Left lung (tissue), 10 donors: Measurements from ENCODE around the gene PSMG1. TPM values are rescaled to one million over a fixed set of nuclear protein-coding genes. Genes with fewer than 3 reads are reported as not detected.
A peak's percentile ranks its signal among the peaks of the same experiment; 100 is the strongest.

Source experiments
- ATAC-seq: fragments of 200-7000 bp; cut with Tn5 transposase; one replicate; pipeline ENCODE4 v1.9.1; 2020; ENCODE audit warnings: moderate library complexity
- DNase-seq, 4 donors: peaks; one replicate each; pipeline ENCODE4 v3.0.0-alpha.2; 2013 to 2020
- H3K27ac ChIP-seq, 2 donors: fragments of 200-600 bp; sonication (generic) in 1 of 2; one replicate each; pipeline versions ENCODE4 v1.5.0 to v1.8.0; 2020 to 2021
- H3K27me3 ChIP-seq, 2 donors: fragments of 200-600 bp; sonication (generic) in 1 of 2; one replicate each; pipeline versions ENCODE4 v1.5.0 to v1.8.0; 2020 to 2021
- H3K36me3 ChIP-seq, 2 donors: fragments of 200-600 bp; sonication (generic) in 1 of 2; one replicate each; pipeline versions ENCODE4 v1.5.0 to v1.8.0; 2020 to 2021
- H3K4me1 ChIP-seq, 2 donors: fragments of 200-600 bp; one replicate each; pipeline ENCODE4 v1.8.0; 2021
- H3K4me3 ChIP-seq, 2 donors: fragments of 200-600 bp; sonication (generic) in 1 of 2; one replicate each; pipeline versions ENCODE4 v1.5.0 to v1.8.0; 2020 to 2021; ENCODE audit warnings: mild to moderate bottlenecking in 1 of 2
- H3K9me3 ChIP-seq, 2 donors: fragments of 200-600 bp; sonication (generic) in 1 of 2; one replicate each; pipeline versions ENCODE4 v1.5.0 to v1.8.0; 2020 to 2021
- intact Hi-C, 2 donors: fragments of 100-400 bp; cut with DNase I; formaldehyde crosslinking; loops; one replicate each; pipeline versions ENCODE4 v1.11.2 to v1.14.2; 2022
- polyA plus RNA-seq, 6 donors: library from polyadenylated mRNA; unstranded; fragments of 120-200 nt; gene quantifications; one replicate each; pipeline ENCODE4 v1.2.1, GENCODE V29; 2013; ENCODE audit not compliant: insufficient read length in 6 of 6
- total RNA-seq, 2 donors: library from RNA; stranded (reverse); fragmentation: NEBNext Ultra II Directional; extraction: Animal tissue kit (Norgen Biotek cat#: 25700); gene quantifications; one replicate each; pipeline ENCODE4 v1.2.1, GENCODE V29; 2021
- TF ChIP-seq, protein P1 (sequence below), 2 donors: fragments of 200-600 bp; sonication (generic) in 1 of 2; IDR thresholded peaks; one replicate each; pipeline versions ENCODE4 v1.5.0 to v1.8.0; 2021; ENCODE audit warnings: antibody characterized with exemption in 2 of 2
- donor health status: DM: no; HTN: yes; CAD: no.
- donor health status: DM: no; HTN: no; CAD: no.

PSMG1 gene
- total and polyA plus RNA-seq, 8 donors, result 32.0 to 41.3 (median 35.3) TPM

DNA sequence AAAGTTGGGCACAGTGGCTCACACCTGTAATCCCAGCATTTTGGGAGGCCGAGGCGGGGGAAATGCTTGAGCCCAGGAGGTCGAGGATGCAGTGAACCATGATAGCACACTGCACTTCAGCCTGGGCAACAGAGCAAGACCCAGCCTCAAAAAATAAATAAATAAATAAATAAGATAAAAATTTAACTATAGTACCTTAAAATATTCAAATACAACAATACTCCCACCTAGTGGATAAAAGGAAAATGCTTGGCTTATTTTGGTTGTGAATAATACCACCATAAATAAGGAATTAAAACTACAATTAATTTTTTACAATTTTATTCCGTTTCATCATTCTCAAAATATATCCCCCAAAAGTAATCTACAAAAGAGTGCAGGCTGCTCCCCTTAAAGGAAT is 8.1 kb downstream of the PSMG1 start:
- intact Hi-C loops, result no loop called here
- Histone ChIP-seq H3K4me1 (no peaks in the 10 kb centered on the region), H3K9me3 (no peaks in the 10 kb centered on the region), H3K27me3 (no peaks in the 10 kb centered on the region), H3K4me3 (no peak overlapping the region), H3K36me3 (peaks cover 0 to 59% of the 10 kb centered on the region in 2 donors), H3K27ac (no peak overlapping the region)
- DNase-seq, result no peak
- TF ChIP-seq, protein P1, sequence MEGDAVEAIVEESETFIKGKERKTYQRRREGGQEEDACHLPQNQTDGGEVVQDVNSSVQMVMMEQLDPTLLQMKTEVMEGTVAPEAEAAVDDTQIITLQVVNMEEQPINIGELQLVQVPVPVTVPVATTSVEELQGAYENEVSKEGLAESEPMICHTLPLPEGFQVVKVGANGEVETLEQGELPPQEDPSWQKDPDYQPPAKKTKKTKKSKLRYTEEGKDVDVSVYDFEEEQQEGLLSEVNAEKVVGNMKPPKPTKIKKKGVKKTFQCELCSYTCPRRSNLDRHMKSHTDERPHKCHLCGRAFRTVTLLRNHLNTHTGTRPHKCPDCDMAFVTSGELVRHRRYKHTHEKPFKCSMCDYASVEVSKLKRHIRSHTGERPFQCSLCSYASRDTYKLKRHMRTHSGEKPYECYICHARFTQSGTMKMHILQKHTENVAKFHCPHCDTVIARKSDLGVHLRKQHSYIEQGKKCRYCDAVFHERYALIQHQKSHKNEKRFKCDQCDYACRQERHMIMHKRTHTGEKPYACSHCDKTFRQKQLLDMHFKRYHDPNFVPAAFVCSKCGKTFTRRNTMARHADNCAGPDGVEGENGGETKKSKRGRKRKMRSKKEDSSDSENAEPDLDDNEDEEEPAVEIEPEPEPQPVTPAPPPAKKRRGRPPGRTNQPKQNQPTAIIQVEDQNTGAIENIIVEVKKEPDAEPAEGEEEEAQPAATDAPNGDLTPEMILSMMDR (IDR thresholded peaks at IDR 0.05), result peak; percentile 37 to 49
- peak; percentile 25 for ATAC-seq

DNA sequence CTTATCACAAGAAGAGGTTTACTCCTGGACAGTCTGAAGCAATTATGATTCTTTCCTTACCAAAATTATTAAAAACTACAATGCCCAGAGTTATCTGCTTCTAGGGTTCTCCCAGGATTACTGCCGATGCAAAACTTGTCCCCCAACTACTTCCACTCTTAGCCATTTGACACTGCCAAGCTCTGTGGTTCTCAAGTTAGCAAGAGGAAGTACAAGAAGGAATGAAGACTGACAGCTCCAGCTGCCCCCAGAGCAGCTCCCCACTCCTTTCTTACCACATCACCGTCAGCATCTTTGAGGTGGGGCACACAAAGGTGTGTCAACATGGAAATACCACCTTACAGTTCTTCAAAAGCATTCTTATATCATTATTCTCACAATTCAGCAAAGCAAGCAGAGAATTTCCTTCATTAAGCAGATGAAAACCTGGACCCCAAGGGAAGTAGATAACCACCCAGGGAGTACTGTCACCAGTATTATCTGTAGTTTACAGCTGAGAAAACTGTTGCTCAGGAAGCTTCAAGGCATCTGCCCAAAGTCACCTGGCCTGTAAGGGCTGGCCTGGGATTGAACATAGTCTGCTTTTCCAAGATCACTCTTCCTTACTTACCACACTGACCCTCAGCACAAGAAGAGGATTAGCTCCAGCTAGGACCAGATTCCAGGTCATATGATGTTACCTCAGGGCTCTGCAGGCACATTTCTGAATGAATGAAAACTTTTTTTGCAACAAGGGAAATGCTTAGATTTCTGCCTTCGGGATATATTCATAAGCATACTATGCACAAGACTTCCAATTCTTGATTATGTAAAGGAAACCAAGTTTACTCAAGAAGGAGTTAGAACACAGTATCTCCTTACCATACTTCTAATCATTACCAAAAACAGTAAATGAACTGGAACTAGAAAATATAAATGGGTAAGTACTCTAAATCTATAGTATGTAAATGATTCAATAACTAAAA is 9.3 kb downstream of the PSMG1 start:
- H3K27me3 ChIP-seq, result no peaks in the 10 kb centered on the region
- DNase-seq (no peak), ATAC-seq (no peak)
- TF ChIP-seq, protein P1 (IDR thresholded peaks at IDR 0.05), result no peak
- no peak overlapping the region for H3K27ac ChIP-seq
- peaks cover 0 to 56% of the 10 kb centered on the region in 2 donors for H3K36me3 ChIP-seq
- no peak overlapping the region for H3K4me3 ChIP-seq
- H3K9me3 ChIP-seq, result no peaks in the 10 kb centered on the region
- intact Hi-C loops, result no loop called here
- no peaks in the 10 kb centered on the region for H3K4me1 ChIP-seq

DNA sequence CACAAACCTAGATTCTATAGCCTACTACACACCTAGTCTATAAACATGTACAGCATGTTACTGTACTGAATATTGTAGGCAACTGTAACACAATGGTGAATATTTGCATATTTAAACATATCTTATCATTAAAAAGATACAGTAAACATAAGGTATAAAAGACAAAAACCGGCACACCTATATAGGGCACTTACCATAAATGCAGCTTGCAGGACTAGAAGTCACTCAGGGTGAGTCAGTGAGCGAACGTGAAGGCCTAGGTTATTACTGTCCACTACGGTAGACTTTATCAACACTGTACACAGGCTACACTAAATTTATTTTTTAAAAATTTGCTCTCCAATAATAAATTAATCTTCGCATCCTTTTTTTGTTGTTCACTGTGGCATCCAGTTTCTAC is 13.3 kb downstream of the PSMG1 start:
- Histone ChIP-seq H3K4me1 (no peaks in the 10 kb centered on the region), H3K27ac (no peak overlapping the region), H3K27me3 (no peaks in the 10 kb centered on the region), H3K9me3 (peaks cover 0 to 3% of the 10 kb centered on the region in 2 donors), H3K4me3 (no peak overlapping the region), H3K36me3 (peaks cover 0 to 39% of the 10 kb centered on the region in 2 donors)
- intact Hi-C loops, result no loop called here
- TF ChIP-seq, protein P1 (IDR thresholded peaks at IDR 0.05), result no peak
- DNase-seq (no peak), ATAC-seq (no peak)

DNA sequence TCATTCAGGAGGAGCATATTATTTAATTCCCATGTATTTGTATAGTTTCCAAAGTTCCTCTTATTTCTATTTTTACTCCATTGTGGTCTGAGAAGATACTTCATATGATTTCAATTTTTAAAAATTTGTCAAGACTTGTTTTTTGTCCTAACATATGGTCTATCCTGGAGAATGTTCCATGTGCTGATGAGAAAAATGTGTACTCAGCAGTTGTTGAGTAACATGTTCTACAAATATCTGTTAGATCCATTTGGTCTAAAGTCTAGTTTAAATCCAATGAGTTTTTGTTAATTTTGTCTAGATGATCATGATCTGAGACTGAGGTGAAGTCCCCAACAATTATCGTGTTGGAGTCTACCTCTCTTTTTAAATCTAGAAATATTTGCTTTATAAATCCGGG is 14.5 kb downstream of the PSMG1 start:
- Histone ChIP-seq H3K27ac (no peak overlapping the region), H3K9me3 (peaks cover 0 to 12% of the 10 kb centered on the region in 2 donors), H3K4me1 (no peaks in the 10 kb centered on the region), H3K4me3 (no peak overlapping the region), H3K27me3 (no peaks in the 10 kb centered on the region), H3K36me3 (peaks cover 0 to 28% of the 10 kb centered on the region in 2 donors)
- ATAC-seq (no peak), DNase-seq (no peak)
- TF ChIP-seq, protein P1 (IDR thresholded peaks at IDR 0.05), result no peak
- intact Hi-C loops, result no loop called here

DNA sequence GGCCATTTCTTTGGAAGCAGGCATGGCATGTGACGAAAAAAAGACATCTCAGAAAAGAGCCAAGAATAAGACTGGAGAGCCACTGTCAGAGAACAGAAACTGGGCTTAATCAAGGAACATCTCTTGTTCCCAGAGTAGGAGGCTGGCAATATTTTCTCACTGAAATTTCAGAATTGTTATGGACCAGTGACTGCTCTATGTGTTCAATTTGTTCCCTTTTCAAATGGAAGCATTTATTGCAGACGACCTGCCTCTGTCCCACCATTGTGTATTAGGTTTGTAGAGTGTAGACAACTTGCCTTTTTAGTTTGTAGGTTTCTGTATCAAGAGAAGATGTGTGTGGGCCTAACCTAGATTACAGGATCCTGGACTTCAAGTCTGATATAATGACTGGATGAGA is 18.7 kb downstream of the PSMG1 start:
- H3K27me3 ChIP-seq, result no peaks in the 10 kb centered on the region
- peaks cover 0 to 4% of the 10 kb centered on the region in 2 donors for H3K36me3 ChIP-seq
- H3K4me3 ChIP-seq, result no peak overlapping the region
- TF ChIP-seq, protein P1 (IDR thresholded peaks at IDR 0.05), result no peak
- DNase-seq, result no peak
- H3K4me1 ChIP-seq, result no peaks in the 10 kb centered on the region
- H3K27ac ChIP-seq, result no peak overlapping the region
- peaks cover 0 to 16% of the 10 kb centered on the region in 2 donors for H3K9me3 ChIP-seq
- no peak for ATAC-seq
- intact Hi-C loops, result no loop called here
